Parathyroid adenoma (tissue), 2 donors: ENCODE results near the gene NCOA6.

Experiments used
- H2AFZ ChIP-seq: fragments of 300-600 bp; sonication (generic); one replicate; pipeline ENCODE4 v1.7.0; 2017; ENCODE audit warnings: antibody characterized with exemption, mild to moderate bottlenecking
- H3K27ac ChIP-seq: fragments of 300-600 bp; sonication (generic); one replicate; pipeline ENCODE4 v1.7.0; 2017
- H3K27me3 ChIP-seq: fragments of 300-600 bp; sonication (generic); one replicate; pipeline ENCODE4 v1.7.0; 2017; ENCODE audit warnings: low read length; ENCODE audit not compliant: control insufficient read depth, insufficient read depth
- H3K36me3 ChIP-seq: fragments of 300-600 bp; sonication (generic); one replicate; pipeline ENCODE4 v1.7.0; 2017; ENCODE audit warnings: low read length; ENCODE audit not compliant: control insufficient read depth, insufficient read depth
- H3K4me1 ChIP-seq: fragments of 300-600 bp; sonication (generic); one replicate; pipeline ENCODE4 v1.7.0; 2017; ENCODE audit warnings: control low read depth
- H3K4me2 ChIP-seq: fragments of 300-600 bp; sonication (generic); one replicate; pipeline ENCODE4 v1.7.0; 2017; ENCODE audit warnings: low read length
- H3K4me3 ChIP-seq: fragments of 300-600 bp; sonication (generic); one replicate; pipeline ENCODE4 v1.7.0; 2017; ENCODE audit warnings: low read depth, low read length
- H3K79me2 ChIP-seq: fragments of 300-600 bp; sonication (generic); one replicate; pipeline ENCODE4 v1.7.0; 2017; ENCODE audit warnings: control low read depth
- H3K9ac ChIP-seq: fragments of 300-600 bp; sonication (generic); one replicate; pipeline ENCODE4 v1.7.0; 2017; ENCODE audit warnings: mild to moderate bottlenecking
- H3K9me3 ChIP-seq: fragments of 300-600 bp; sonication (generic); one replicate; pipeline ENCODE4 v1.7.0; 2017; ENCODE audit warnings: low read length; ENCODE audit not compliant: control insufficient read depth
- TF ChIP-seq, protein P1 (sequence below): fragments of 300-600 bp; sonication (generic); IDR thresholded peaks from one replicate; pipeline ENCODE4 v1.7.0; 2017; ENCODE audit warnings: antibody characterized with exemption, mild to moderate bottlenecking
- donor health status: primary hyperparathyroidism.

The NCOA6 gene

DNA sequence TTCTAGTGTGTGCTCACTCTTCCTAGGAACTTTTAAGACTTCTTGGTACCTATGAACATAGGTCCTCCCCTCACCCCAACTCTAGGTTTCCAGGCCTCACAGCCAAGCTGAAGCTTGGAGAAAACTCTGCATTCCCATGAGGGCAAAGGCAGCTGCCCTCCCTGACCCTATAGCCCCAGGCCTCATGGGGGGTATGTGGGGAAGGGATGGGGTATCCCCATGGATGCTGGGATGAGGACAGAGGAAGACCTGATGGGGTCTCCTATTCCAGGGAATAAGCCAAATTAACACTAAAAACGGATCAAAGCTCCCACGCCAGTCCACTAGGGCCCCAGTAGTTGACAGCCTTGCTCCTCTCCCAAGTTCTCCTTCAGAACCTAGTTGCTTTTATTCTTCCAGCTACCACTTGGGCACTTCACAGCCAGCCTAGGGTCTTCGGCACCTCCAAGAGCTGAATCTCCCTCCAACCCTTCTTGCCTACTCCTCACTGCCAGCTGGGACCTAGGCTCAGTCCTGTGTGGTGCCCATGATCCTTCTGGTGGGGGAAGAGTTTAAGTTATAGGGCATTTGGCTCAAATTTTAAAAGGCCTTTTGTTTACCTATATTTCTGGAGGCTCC lies 113.5 kb downstream of the NCOA6 start:
- H3K27ac ChIP-seq = no peak overlapping the region
- H3K4me3 ChIP-seq = no peak overlapping the region
- TF ChIP-seq, protein P1, sequence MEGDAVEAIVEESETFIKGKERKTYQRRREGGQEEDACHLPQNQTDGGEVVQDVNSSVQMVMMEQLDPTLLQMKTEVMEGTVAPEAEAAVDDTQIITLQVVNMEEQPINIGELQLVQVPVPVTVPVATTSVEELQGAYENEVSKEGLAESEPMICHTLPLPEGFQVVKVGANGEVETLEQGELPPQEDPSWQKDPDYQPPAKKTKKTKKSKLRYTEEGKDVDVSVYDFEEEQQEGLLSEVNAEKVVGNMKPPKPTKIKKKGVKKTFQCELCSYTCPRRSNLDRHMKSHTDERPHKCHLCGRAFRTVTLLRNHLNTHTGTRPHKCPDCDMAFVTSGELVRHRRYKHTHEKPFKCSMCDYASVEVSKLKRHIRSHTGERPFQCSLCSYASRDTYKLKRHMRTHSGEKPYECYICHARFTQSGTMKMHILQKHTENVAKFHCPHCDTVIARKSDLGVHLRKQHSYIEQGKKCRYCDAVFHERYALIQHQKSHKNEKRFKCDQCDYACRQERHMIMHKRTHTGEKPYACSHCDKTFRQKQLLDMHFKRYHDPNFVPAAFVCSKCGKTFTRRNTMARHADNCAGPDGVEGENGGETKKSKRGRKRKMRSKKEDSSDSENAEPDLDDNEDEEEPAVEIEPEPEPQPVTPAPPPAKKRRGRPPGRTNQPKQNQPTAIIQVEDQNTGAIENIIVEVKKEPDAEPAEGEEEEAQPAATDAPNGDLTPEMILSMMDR = no peak
- H2AFZ ChIP-seq = no peak overlapping the region
- H3K4me2 ChIP-seq = no peak overlapping the region
- no peaks in the 10 kb centered on the region for H3K79me2 ChIP-seq
- H3K9me3 ChIP-seq = no peaks in the 10 kb centered on the region
- no peak overlapping the region for H3K9ac ChIP-seq
- H3K36me3 ChIP-seq = no peaks in the 10 kb centered on the region
- H3K4me1 ChIP-seq = peaks cover 4% of the 10 kb centered on the region
- H3K27me3 ChIP-seq = no peaks in the 10 kb centered on the region

- TF ChIP-seq, protein P1 = no peak
- Histone ChIP-seq H3K27me3 (no peaks in the 10 kb centered on the region), H3K27ac (no peak overlapping the region), H3K9ac (no peak overlapping the region), H3K4me3 (no peak overlapping the region), H3K4me1 (peaks cover 6% of the 10 kb centered on the region), H3K79me2 (no peaks in the 10 kb centered on the region), H3K36me3 (no peaks in the 10 kb centered on the region), H3K9me3 (no peaks in the 10 kb centered on the region), H2AFZ (no peak overlapping the region), H3K4me2 (no peak overlapping the region)
Observed at GRCh38 chr20:34710861-34711574, 114.4 kb downstream of the NCOA6 start.

GRCh38 chr20:34710568-34710839 lies 114.9 kb downstream of the NCOA6 start:
- Histone ChIP-seq H3K4me1 (peaks cover 11% of the 10 kb centered on the region), H2AFZ (no peak overlapping the region), H3K36me3 (no peaks in the 10 kb centered on the region), H3K9me3 (no peaks in the 10 kb centered on the region), H3K27ac (no peak overlapping the region), H3K9ac (no peak overlapping the region), H3K79me2 (no peaks in the 10 kb centered on the region), H3K4me2 (no peak overlapping the region), H3K27me3 (no peaks in the 10 kb centered on the region), H3K4me3 (peak overlapping the region; percentile 39)
- TF ChIP-seq, protein P1 = no peak

GRCh38 chr20:34709831-34710567 lies 115.5 kb downstream of the NCOA6 start:
- TF ChIP-seq, protein P1 = peak; percentile 38
- H3K4me3 ChIP-seq = peak overlapping the region; percentile 66
- peak overlapping the region; percentile 92 for H3K27ac ChIP-seq
- H3K4me1 ChIP-seq = peaks cover 16% of the 10 kb centered on the region
- peak overlapping the region; percentile 71 for H3K4me2 ChIP-seq
- no peak overlapping the region for H3K9ac ChIP-seq
- peak overlapping the region; percentile 98 for H2AFZ ChIP-seq
- no peaks in the 10 kb centered on the region for H3K36me3 ChIP-seq
- no peaks in the 10 kb centered on the region for H3K9me3 ChIP-seq
- peaks cover 2% of the 10 kb centered on the region for H3K79me2 ChIP-seq
- no peaks in the 10 kb centered on the region for H3K27me3 ChIP-seq
